Kidney (tissue), 14 donors: ENCODE results near the gene ADAMTS4. TPM values are rescaled to one million over a fixed set of nuclear protein-coding genes. Genes with fewer than 3 reads are reported as not detected.

Experiments
- DNase-seq, 5 donors: peaks; one replicate each; pipeline ENCODE4 v3.0.0-alpha.2; 2013 to 2020
- FAIRE-seq: peaks from 2 replicates; lab custom pipeline; 2012; peaks lifted over from hg19 to GRCh38; lab: Jason Lieb, UNC
- H3K27ac ChIP-seq, 2 donors: one replicate each; pipeline ENCODE4 v1.7.0; 2013; ENCODE audit warnings: low read depth in 2 of 2, low read length in 2 of 2, inconsistent platforms in 1 of 2
- H3K27me3 ChIP-seq: one replicate; pipeline ENCODE4 v1.7.1; 2013; ENCODE audit warnings: low read length, inconsistent platforms; ENCODE audit not compliant: control insufficient read depth, insufficient read depth
- H3K36me3 ChIP-seq, 3 donors: one replicate each; pipeline versions ENCODE4 v1.7.0 to v1.7.1; 2013; ENCODE audit warnings: low read length in 3 of 3, control low read depth in 1 of 3, inconsistent platforms in 1 of 3; ENCODE audit not compliant: insufficient read depth in 3 of 3, control insufficient read depth in 2 of 3
- H3K4me1 ChIP-seq, 3 donors: one replicate each; pipeline versions ENCODE4 v1.7.0 to v1.7.1; 2013; ENCODE audit warnings: low read length in 3 of 3, inconsistent platforms in 1 of 3, low read depth in 1 of 3; ENCODE audit not compliant: control insufficient read depth in 2 of 3, insufficient read depth in 2 of 3
- H3K4me3 ChIP-seq, 3 donors: one replicate each; pipeline versions ENCODE4 v1.7.0 to v1.8.1; 2013; ENCODE audit warnings: low read length in 3 of 3, control low read depth in 1 of 3, inconsistent platforms in 1 of 3
- H3K9ac ChIP-seq, 3 donors: one replicate each; pipeline versions ENCODE4 v1.7.0 to v1.7.1; 2013; ENCODE audit warnings: low read length in 3 of 3, control low read depth in 1 of 3, inconsistent platforms in 1 of 3
- H3K9me3 ChIP-seq, 3 donors: one replicate each; pipeline versions ENCODE4 v1.7.0 to v1.7.1; 2013; ENCODE audit warnings: low read length in 3 of 3, control low read depth in 1 of 3, inconsistent platforms in 1 of 3; ENCODE audit not compliant: control insufficient read depth in 2 of 3, insufficient read depth in 1 of 3
- intact Hi-C: fragments of 100-400 bp; cut with DNase I; formaldehyde crosslinking; loops from one replicate; pipeline ENCODE4 v1.11.1; 2022
- microRNA-seq: library from miRNA; unstranded; fragments of <30 nt; microRNA quantifications from one replicate; pipeline ENCODE4 v1.2.0, GENCODE V29; 2020
- polyA plus RNA-seq: library from polyadenylated mRNA; stranded (reverse); fragments of 350-450 nt; fragmentation: Illumina TruSeq; extraction: RNeasy Lipid Tissue Mini Kit (QIAGEN cat#74804); gene quantifications from one replicate; pipeline ENCODE4 v1.2.3, GENCODE V29; 2014; ENCODE audit warnings: low read depth, low replicate concordance; ENCODE audit not compliant: insufficient read depth
- total RNA-seq: library from RNA; stranded (reverse); fragmentation: NEBNext Ultra II Directional; extraction: Animal tissue kit (Norgen Biotek cat#: 25700); gene quantifications from one replicate; pipeline ENCODE4 v1.2.1, GENCODE V29; 2021
- TF ChIP-seq, protein P1 (sequence below): IDR thresholded peaks from 3 replicates; pipeline ENCODE4 v1.5.1; 2012; ENCODE audit warnings: mild to moderate bottlenecking, moderate library complexity, borderline replicate concordance; ENCODE audit not compliant: insufficient read depth; ENCODE audit errors: extremely low read depth
- donor health status: control.
- donor health status: control.
- donor health status: control.
- donor health status: control.
- donor health status: control.
- donor health status: DM: yes; HTN: yes; CAD: no.
- donor health status: Normal renal cell carcinoma (clear cell type).

The ADAMTS4 gene
- total and polyA plus RNA-seq, 2 donors from 2014 or later, result 0.26 to 14.0 TPM

DNA sequence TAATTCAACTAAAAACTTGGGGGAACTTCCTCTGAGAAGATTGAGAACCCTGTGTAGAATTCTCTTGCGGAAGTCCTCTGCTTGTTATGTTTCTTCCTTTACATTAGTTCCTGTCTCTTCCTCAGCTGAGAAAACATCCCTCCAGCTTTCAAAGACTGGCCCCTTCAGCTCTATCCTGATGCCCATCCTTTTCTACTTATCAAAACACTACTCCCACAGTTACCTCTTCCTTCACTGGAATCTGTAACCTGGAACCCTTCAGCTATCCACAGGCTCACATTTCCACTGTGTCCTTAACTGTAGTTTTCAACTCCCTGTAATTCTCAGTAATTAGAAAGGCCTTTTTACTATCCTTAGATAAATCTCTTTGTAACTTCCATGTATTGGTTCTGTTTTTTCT is 60.4 kb downstream of the ADAMTS4 start:
- Histone ChIP-seq H3K4me3 (no peak overlapping the region), H3K27me3 (no peaks in the 10 kb centered on the region), H3K9ac (no peak overlapping the region), H3K36me3 (no peaks in the 10 kb centered on the region), H3K27ac (no peak overlapping the region), H3K4me1 (peaks cover 0 to 10% (median 3%) of the 10 kb centered on the region in 3 donors), H3K9me3 (no peaks in the 10 kb centered on the region)
- TF ChIP-seq, protein P1, sequence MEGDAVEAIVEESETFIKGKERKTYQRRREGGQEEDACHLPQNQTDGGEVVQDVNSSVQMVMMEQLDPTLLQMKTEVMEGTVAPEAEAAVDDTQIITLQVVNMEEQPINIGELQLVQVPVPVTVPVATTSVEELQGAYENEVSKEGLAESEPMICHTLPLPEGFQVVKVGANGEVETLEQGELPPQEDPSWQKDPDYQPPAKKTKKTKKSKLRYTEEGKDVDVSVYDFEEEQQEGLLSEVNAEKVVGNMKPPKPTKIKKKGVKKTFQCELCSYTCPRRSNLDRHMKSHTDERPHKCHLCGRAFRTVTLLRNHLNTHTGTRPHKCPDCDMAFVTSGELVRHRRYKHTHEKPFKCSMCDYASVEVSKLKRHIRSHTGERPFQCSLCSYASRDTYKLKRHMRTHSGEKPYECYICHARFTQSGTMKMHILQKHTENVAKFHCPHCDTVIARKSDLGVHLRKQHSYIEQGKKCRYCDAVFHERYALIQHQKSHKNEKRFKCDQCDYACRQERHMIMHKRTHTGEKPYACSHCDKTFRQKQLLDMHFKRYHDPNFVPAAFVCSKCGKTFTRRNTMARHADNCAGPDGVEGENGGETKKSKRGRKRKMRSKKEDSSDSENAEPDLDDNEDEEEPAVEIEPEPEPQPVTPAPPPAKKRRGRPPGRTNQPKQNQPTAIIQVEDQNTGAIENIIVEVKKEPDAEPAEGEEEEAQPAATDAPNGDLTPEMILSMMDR, result no peak
- peak in 3 of 5 donors; percentile 28 to 73 (median 69) for DNase-seq
- intact Hi-C loops, result no loop called here
- no peak for FAIRE-seq

DNA sequence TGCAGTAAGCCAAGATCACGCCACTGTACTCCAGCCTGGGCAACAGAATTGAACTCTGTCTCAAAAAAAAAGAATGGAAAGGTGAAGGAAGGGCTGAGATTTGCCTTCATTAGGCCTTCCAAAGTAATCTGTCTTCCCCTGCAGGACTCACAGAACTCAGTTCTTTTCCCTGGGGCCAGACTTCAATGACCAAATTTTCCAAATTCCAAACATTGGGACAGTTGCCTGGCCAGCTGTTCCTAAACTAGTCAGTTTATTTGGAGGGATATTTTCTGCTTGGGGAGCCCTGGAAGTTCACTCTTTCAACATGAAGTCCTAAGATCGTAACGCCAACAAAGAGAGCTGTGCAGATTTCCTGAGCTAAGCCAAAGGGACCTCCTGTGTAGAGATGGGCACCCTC is 61.0 kb downstream of the ADAMTS4 start:
- Histone ChIP-seq H3K27ac (no peak overlapping the region), H3K9me3 (no peaks in the 10 kb centered on the region), H3K4me3 (no peak overlapping the region), H3K27me3 (no peaks in the 10 kb centered on the region), H3K36me3 (no peaks in the 10 kb centered on the region), H3K9ac (no peak overlapping the region), H3K4me1 (peaks cover 0 to 13% (median 3%) of the 10 kb centered on the region in 3 donors)
- DNase-seq (peak in 1 of 5 donors; percentile 29), FAIRE-seq (no peak)
- intact Hi-C loops, result no loop called here
- TF ChIP-seq, protein P1, result no peak

Small RNAs within 50 kb of the gene (microRNA-seq; reads per million reads assigned to microRNA genes)
- gene MIR5187, result not detected

Other genes with a start within 250 kb of the ADAMTS4 start
- gene ITLN2, start 244.2 kb downstream of the ADAMTS4 start, total RNA-seq, result not detected
- gene ITLN2, start 244.2 kb downstream of the ADAMTS4 start, polyA plus RNA-seq, result 0.88 TPM
- gene F11R, start 177.9 kb downstream of the ADAMTS4 start, total RNA-seq, result 117 TPM
- gene F11R, start 177.9 kb downstream of the ADAMTS4 start, polyA plus RNA-seq, result 36.9 TPM
- 74.5 TPM for gene TSTD1, start 160.1 kb downstream of the ADAMTS4 start, total RNA-seq
- 200 TPM for gene TSTD1, start 160.1 kb downstream of the ADAMTS4 start, polyA plus RNA-seq
- 56.1 TPM for gene USF1, start 153.1 kb downstream of the ADAMTS4 start, total RNA-seq
- gene USF1, start 153.1 kb downstream of the ADAMTS4 start, polyA plus RNA-seq, result 48.7 TPM
- gene ARHGAP30, start 129.2 kb downstream of the ADAMTS4 start, total RNA-seq, result 21.6 TPM
- 1.2 TPM for gene ARHGAP30, start 129.2 kb downstream of the ADAMTS4 start, polyA plus RNA-seq
- gene NECTIN4, start 109.5 kb downstream of the ADAMTS4 start, total RNA-seq, result 12.8 TPM
- gene NECTIN4, start 109.5 kb downstream of the ADAMTS4 start, polyA plus RNA-seq, result 2.7 TPM
- 21.9 TPM for gene KLHDC9, start 100.7 kb downstream of the ADAMTS4 start, total RNA-seq
- 32.2 TPM for gene KLHDC9, start 100.7 kb downstream of the ADAMTS4 start, polyA plus RNA-seq
- gene PFDN2, start 81.0 kb downstream of the ADAMTS4 start, total RNA-seq, result 46.7 TPM
- gene PFDN2, start 81.0 kb downstream of the ADAMTS4 start, polyA plus RNA-seq, result 149 TPM
- gene NIT1, start 80.9 kb downstream of the ADAMTS4 start, total RNA-seq, result 42.3 TPM
- gene NIT1, start 80.9 kb downstream of the ADAMTS4 start, polyA plus RNA-seq, result 91.5 TPM
- gene DEDD, start 66.4 kb downstream of the ADAMTS4 start, total RNA-seq, result 37.2 TPM
- 23.2 TPM for gene DEDD, start 66.4 kb downstream of the ADAMTS4 start, polyA plus RNA-seq
- gene UFC1, start 45.1 kb downstream of the ADAMTS4 start, total RNA-seq, result 96.9 TPM
- gene UFC1, start 45.1 kb downstream of the ADAMTS4 start, polyA plus RNA-seq, result 175 TPM
- gene USP21, start 39.6 kb downstream of the ADAMTS4 start, total RNA-seq, result 26.3 TPM
- gene USP21, start 39.6 kb downstream of the ADAMTS4 start, polyA plus RNA-seq, result 27.7 TPM
- 23.6 TPM for gene PPOX, start 32.6 kb downstream of the ADAMTS4 start, total RNA-seq
- 29.4 TPM for gene PPOX, start 32.6 kb downstream of the ADAMTS4 start, polyA plus RNA-seq
- gene B4GALT3, start 21.5 kb downstream of the ADAMTS4 start, total RNA-seq, result 22.9 TPM
- gene B4GALT3, start 21.5 kb downstream of the ADAMTS4 start, polyA plus RNA-seq, result 33.5 TPM
- gene NDUFS2, start 3.3 kb upstream of the ADAMTS4 start, total RNA-seq, result 92.7 TPM
- gene NDUFS2, start 3.3 kb upstream of the ADAMTS4 start, polyA plus RNA-seq, result 197 TPM
- gene FCER1G, start 16.2 kb upstream of the ADAMTS4 start, total RNA-seq, result 43.4 TPM
- 38.9 TPM for gene FCER1G, start 16.2 kb upstream of the ADAMTS4 start, polyA plus RNA-seq
- gene APOA2, start 24.6 kb upstream of the ADAMTS4 start, total RNA-seq, result not detected
- gene APOA2, start 24.6 kb upstream of the ADAMTS4 start, polyA plus RNA-seq, result not detected
- gene TOMM40L, start 27.0 kb upstream of the ADAMTS4 start, total RNA-seq, result 12.1 TPM
- 29.0 TPM for gene TOMM40L, start 27.0 kb upstream of the ADAMTS4 start, polyA plus RNA-seq
- gene NR1I3, start 39.1 kb upstream of the ADAMTS4 start, total RNA-seq, result not detected
- 19.6 TPM for gene NR1I3, start 39.1 kb upstream of the ADAMTS4 start, polyA plus RNA-seq
- 1.3 TPM for gene PCP4L1, start 59.7 kb upstream of the ADAMTS4 start, total RNA-seq
- gene PCP4L1, start 59.7 kb upstream of the ADAMTS4 start, polyA plus RNA-seq, result 1.2 TPM
- gene MPZ, start 110.9 kb upstream of the ADAMTS4 start, total RNA-seq, result 4.1 TPM
- 3.0 TPM for gene MPZ, start 110.9 kb upstream of the ADAMTS4 start, polyA plus RNA-seq
- 209 TPM for gene SDHC, start 115.3 kb upstream of the ADAMTS4 start, total RNA-seq
- 390 TPM for gene SDHC, start 115.3 kb upstream of the ADAMTS4 start, polyA plus RNA-seq
- gene CFAP126, start 168.8 kb upstream of the ADAMTS4 start, total RNA-seq, result 3.4 TPM
- 2.5 TPM for gene CFAP126, start 168.8 kb upstream of the ADAMTS4 start, polyA plus RNA-seq